ENCODE results near the gene TCAF2. TPM values are rescaled to one million over a fixed set of nuclear protein-coding genes. Genes with fewer than 3 reads are reported as not detected.

The TCAF2 gene
- total RNA-seq, 1 donor from 2014 or later, result 9.8 TPM

Other genes starting within 250 kb of the TCAF2 start
- 82.3 TPM for gene ZYX, start 239.6 kb upstream of the TCAF2 start, total RNA-seq
- gene EPHA1, start 212.1 kb upstream of the TCAF2 start, total RNA-seq, result 79.0 TPM
- gene TAS2R60, start 177.5 kb upstream of the TCAF2 start, total RNA-seq, result 0.32 TPM
- not detected for gene TAS2R41, start 143.1 kb upstream of the TCAF2 start, total RNA-seq
- 1.4 TPM for gene CTAGE15, start 49.2 kb upstream of the TCAF2 start, total RNA-seq
- gene CTAGE6, start 136.7 kb downstream of the TCAF2 start, total RNA-seq, result 0.16 TPM

Measured in esophagus mucosa (tissue), 1 donor.